GM12874 (cell line): ENCODE measurements around the gene VIT.

Experiments
- CTCF ChIP-seq: IDR thresholded peaks from 2 replicates; pipeline ENCODE4 v1.5.1; 2011; ENCODE audit warnings: low read depth, mild to moderate bottlenecking, control low read depth, low read length, moderate library complexity; ENCODE audit not compliant: insufficient read depth

Gene VIT

GRCh38 chr2:36705326-36706020, 9.0 kb downstream of the VIT start:
- TF ChIP-seq CTCF: no peak

GRCh38 chr2:36706021-36706876, 9.7 kb downstream of the VIT start:
- TF ChIP-seq CTCF: no peak

- TF ChIP-seq CTCF: no peak
Measured at GRCh38 chr2:36707050-36707449, 10.5 kb downstream of the VIT start.

GRCh38 chr2:36708041-36708741, 11.7 kb downstream of the VIT start:
- no peak for TF ChIP-seq CTCF

GRCh38 chr2:36710858-36711515, 14.5 kb downstream of the VIT start:
- no peak for TF ChIP-seq CTCF

GRCh38 chr2:36711741-36712314, 15.3 kb downstream of the VIT start:
- no peak for TF ChIP-seq CTCF

- no peak for TF ChIP-seq CTCF
Measured at GRCh38 chr2:36713310-36713709, 16.8 kb downstream of the VIT start.
